GM12891 (cell line): ENCODE results near the gene SCN8A.

Experiments
- DNase-seq: peaks from one replicate; pipeline ENCODE4 v3.0.0; 2011; ENCODE audit warnings: low spot score; ENCODE audit not compliant: insufficient read length
- FAIRE-seq: peaks from 2 replicates; lab custom pipeline; 2011; peaks lifted over from hg19 to GRCh38; lab: Jason Lieb, UNC
- PAX5 ChIP-seq: IDR thresholded peaks from 2 replicates; pipeline ENCODE4 v1.6.1; 2011; ENCODE audit warnings: low read length, moderate library complexity, mild to moderate bottlenecking; ENCODE audit not compliant: insufficient read depth, severe bottlenecking
- POLR2A ChIP-seq: IDR thresholded peaks from 2 replicates; pipeline ENCODE4 v1.6.1; 2011; ENCODE audit warnings: low read depth, low read length, control low read depth
- POLR2AphosphoS5 ChIP-seq: IDR thresholded peaks from 2 replicates; pipeline ENCODE4 v1.6.1; 2011; ENCODE audit warnings: low read depth, low read length, control low read depth
- POU2F2 ChIP-seq: IDR thresholded peaks from 2 replicates; pipeline ENCODE4 v1.6.1; 2011; ENCODE audit warnings: low read depth, mild to moderate bottlenecking, control low read depth, low read length, moderate library complexity
- SPI1 ChIP-seq: IDR thresholded peaks from 2 replicates; pipeline ENCODE4 v1.6.1; 2011; ENCODE audit warnings: low read depth, low read length, control low read depth
- TAF1 ChIP-seq: IDR thresholded peaks from 2 replicates; pipeline ENCODE4 v1.6.1; 2011; ENCODE audit warnings: low read depth, low read length, control low read depth

The SCN8A gene

GRCh38 chr12:51852404-51853137 is 261.5 kb downstream of the SCN8A start:
- TF ChIP-seq POU2F2 (no peak), POLR2AphosphoS5 (no peak), POLR2A (no peak), TAF1 (no peak), PAX5 (no peak), SPI1 (no peak)
- DNase-seq (no peak), FAIRE-seq (no peak)

DNA sequence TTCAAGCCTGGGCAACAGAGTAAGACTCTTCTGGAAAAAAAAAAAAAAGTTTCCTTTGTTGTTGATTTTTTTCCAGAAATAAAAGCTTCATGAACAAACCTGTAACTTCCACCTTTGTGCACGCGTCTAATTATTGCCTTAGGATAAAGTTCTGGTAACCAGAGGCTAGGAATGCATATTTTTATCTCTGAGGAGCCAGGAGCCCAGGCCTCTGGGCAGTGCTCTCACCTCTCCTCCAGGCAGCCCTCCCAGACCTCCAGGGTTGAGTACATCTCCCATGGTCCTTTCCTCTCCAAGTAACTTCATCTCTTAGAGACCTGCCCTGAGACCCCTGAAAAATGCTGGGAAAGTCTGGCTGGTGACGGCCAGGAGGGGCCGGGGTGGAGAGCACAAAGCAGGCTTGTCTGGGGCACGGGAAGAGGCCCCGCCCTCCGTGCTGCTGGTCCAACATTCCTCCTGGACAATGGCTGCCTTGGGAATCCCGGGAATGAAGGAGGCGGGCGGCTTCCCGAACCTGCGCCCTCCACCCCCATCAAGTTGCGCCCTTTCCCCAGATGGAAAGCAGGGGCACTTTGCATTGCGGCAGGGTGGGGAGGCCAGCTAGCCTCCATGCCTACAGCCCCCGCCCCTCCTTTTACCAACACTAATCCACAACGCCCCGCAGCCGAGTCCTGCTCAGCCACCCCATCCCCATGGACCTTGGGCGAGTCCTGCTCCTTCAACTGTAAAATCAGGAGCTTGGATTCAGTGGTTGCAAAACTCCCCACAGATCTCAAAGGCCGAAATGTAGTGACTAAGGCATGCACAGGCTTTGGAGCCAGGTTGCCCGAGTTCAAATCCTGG is 264.8 kb downstream of the SCN8A start:
- FAIRE-seq (no peak), DNase-seq (no peak)
- TF ChIP-seq SPI1 (no peak), POU2F2 (no peak), POLR2AphosphoS5 (no peak), TAF1 (no peak), POLR2A (no peak), PAX5 (no peak)

DNA sequence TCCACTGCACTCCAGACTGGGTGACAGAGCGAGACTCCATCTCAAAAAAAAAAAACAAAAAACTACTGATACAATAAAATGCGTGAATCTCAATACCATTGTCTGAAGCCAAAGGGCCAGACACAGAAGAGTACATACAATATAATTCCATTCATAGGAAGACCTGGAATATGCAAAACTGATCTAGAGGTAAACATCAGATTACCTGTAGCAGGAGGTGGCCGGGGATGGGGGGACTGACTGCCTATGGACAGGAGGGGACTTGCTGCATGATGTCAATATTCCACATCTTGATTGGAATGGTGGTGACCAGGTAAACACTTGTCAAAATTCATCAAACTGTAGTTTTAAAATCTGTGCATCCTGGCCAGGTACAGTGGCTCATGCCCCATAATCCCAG is 270.0 kb downstream of the SCN8A start:
- no peak for FAIRE-seq
- TF ChIP-seq TAF1: no peak
- no peak for TF ChIP-seq PAX5
- TF ChIP-seq POLR2AphosphoS5: no peak
- no peak for TF ChIP-seq POLR2A
- no peak for TF ChIP-seq SPI1
- TF ChIP-seq POU2F2: no peak
- DNase-seq: no peak
